Activated CD8-positive, alpha-beta T cell treated with anti-CD3 and anti-CD28 coated beads for 36 hours (primary cell): ENCODE results near the gene VSTM4. TPM values are rescaled to one million over a fixed set of nuclear protein-coding genes. Genes with fewer than 3 reads are reported as not detected.

ENCODE experiments used
- ATAC-seq: fragments of 200-7000 bp; cut with Tn5 transposase; one replicate; pipeline ENCODE4 v1.10.0; 2021; ENCODE audit warnings: mild to moderate bottlenecking, moderate library complexity
- CTCF ChIA-PET: fragments of 350-600 bp; sonication (Branson Sonifier 250); formaldehyde crosslinking; loops from one replicate; lab custom pipeline; 2021; ENCODE audit warnings: antibody characterized with exemption; lab: Charles Lee
- POLR2A ChIA-PET: fragments of 350-600 bp; sonication (Branson Sonifier 250); formaldehyde crosslinking; loops from one replicate; lab custom pipeline; 2021; ENCODE audit warnings: antibody characterized with exemption; lab: Charles Lee
- DNase-seq: peaks from one replicate; pipeline ENCODE4 v3.0.0-alpha.2; 2020
- H3K27ac Mint-ChIP-seq: one replicate; pipeline ENCODE4 v1.8.0; 2021; ENCODE audit warnings: mild to moderate bottlenecking, mixed read lengths
- H3K27me3 Mint-ChIP-seq: one replicate; pipeline ENCODE4 v1.8.0; 2021; ENCODE audit warnings: mixed read lengths
- H3K36me3 Mint-ChIP-seq: one replicate; pipeline ENCODE4 v1.8.0; 2021; ENCODE audit warnings: low read depth, mixed read lengths
- H3K4me1 Mint-ChIP-seq: one replicate; pipeline ENCODE4 v1.8.0; 2021; ENCODE audit warnings: low read depth, mixed read lengths
- H3K4me3 Mint-ChIP-seq: one replicate; pipeline ENCODE4 v1.8.0; 2021; ENCODE audit warnings: mild to moderate bottlenecking, moderate library complexity, mixed read lengths
- H3K9me3 Mint-ChIP-seq: one replicate; pipeline ENCODE4 v1.8.0; 2021; ENCODE audit warnings: mixed read lengths
- intact Hi-C: fragments of 100-400 bp; cut with micrococcal nuclease; formaldehyde crosslinking; loops from one replicate; pipeline ENCODE4 v1.10.0; 2022
- total RNA-seq, 2 experiments: library from RNA; stranded (reverse); gene quantifications; one replicate each; pipeline ENCODE4 v1.2.3, GENCODE V29; 2021
- TF ChIP-seq, protein P1 (sequence below): fragments of 200-600 bp; IDR thresholded peaks from one replicate; pipeline ENCODE4 v1.8.0; 2022; ENCODE audit warnings: antibody characterized with exemption, mild to moderate bottlenecking

The VSTM4 gene
- total RNA-seq, 2 experiments from 2014 or later = 0.04 to 0.09 TPM

DNA sequence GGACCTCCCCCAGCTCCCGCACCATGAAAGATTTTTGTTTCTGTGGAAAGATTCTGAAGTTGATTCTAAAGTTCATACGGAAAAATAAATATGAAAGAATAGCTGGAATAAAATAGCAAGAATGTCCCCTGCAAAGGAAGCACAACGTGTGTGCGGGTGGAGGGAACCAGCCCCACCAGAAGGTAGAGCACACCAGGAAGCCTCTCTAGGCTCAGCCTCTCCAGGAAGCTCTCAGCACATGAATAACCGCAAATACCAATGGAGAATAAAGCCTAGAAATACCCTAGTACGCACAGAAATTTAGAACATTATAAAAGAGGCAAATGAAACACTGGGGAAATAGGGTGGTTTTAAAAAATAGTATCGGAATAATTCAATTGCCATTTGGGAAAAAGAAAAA lies 43.1 kb upstream of the VSTM4 start:
- Mint-ChIP-seq H3K9me3 (no peaks in the 10 kb centered on the region), H3K4me3 (no peak overlapping the region), H3K27ac (no peak overlapping the region), H3K4me1 (peaks cover 2% of the 10 kb centered on the region), H3K27me3 (peaks cover 5% of the 10 kb centered on the region), H3K36me3 (no peaks in the 10 kb centered on the region)
- DNase-seq (no peak), ATAC-seq (no peak)
- ChIA-PET CTCF (no interaction called here), POLR2A (no interaction called here)
- TF ChIP-seq, protein P1, sequence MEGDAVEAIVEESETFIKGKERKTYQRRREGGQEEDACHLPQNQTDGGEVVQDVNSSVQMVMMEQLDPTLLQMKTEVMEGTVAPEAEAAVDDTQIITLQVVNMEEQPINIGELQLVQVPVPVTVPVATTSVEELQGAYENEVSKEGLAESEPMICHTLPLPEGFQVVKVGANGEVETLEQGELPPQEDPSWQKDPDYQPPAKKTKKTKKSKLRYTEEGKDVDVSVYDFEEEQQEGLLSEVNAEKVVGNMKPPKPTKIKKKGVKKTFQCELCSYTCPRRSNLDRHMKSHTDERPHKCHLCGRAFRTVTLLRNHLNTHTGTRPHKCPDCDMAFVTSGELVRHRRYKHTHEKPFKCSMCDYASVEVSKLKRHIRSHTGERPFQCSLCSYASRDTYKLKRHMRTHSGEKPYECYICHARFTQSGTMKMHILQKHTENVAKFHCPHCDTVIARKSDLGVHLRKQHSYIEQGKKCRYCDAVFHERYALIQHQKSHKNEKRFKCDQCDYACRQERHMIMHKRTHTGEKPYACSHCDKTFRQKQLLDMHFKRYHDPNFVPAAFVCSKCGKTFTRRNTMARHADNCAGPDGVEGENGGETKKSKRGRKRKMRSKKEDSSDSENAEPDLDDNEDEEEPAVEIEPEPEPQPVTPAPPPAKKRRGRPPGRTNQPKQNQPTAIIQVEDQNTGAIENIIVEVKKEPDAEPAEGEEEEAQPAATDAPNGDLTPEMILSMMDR = no peak
- intact Hi-C loops = no loop called here

DNA sequence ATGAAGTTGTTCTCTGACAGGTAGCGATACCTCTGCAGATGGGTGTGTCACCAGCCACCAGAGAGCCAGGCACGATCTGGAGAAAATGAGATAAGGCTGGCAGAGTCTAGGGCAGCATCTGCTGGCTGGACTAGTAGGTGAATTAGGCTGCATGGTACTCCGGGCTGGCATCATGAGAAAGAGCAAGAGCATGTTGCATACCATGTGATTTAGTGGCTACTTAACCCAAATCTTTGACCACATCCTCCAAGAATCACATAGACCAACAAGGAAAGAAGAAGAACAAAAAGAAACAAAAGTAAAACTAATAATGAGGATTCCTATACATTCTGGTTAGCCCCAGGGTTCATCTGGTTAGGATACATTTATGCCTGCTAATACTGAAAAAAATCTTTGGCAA lies 41.9 kb upstream of the VSTM4 start:
- Mint-ChIP-seq H3K27ac (no peak overlapping the region), H3K27me3 (peaks cover 7% of the 10 kb centered on the region), H3K36me3 (no peaks in the 10 kb centered on the region), H3K4me1 (peaks cover 2% of the 10 kb centered on the region), H3K9me3 (no peaks in the 10 kb centered on the region), H3K4me3 (no peak overlapping the region)
- CTCF ChIA-PET = no interaction called here
- ATAC-seq = no peak
- POLR2A ChIA-PET = no interaction called here
- intact Hi-C loops = no loop called here
- DNase-seq = no peak
- TF ChIP-seq, protein P1 = no peak

DNA sequence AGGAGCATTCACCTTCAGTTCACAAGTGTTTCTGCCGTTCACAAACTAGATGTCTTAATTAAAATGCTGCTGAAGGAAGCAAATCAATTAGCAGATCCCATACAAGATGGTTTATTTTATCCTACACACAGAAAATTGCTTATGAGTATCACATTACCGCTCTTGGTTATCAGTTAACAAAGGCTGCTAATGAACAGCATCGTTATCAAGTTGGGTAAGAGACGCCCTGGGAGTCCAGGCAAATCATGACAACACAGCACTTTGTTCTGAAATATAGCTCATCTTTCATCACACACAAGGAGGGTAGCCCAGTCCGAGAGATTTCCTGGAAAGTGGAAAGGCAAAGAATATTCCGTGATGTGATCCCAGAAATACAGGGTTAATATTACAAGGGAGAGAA lies 39.3 kb upstream of the VSTM4 start:
- peaks cover 2% of the 10 kb centered on the region for H3K4me1 Mint-ChIP-seq

DNA sequence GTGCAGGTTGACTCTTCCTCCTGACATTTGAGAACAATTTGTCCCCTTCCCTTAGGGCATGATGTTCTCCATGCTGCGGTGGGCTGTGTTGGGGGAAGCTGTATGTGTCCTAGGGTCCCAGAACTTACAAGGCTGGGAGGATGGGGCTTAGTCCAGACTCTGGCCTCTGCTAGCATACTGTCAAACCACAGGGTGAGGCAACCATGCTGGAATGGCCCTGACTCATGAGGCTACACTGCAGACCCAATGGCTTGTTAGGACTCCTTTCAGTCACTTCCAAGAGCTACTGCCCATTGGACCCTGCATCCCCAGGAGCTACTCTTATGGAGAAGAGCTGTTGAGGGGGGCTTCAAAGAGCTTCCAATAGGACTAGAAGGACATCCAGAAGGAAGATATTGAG lies 38.6 kb upstream of the VSTM4 start:
- intact Hi-C loops = no loop called here
- no peaks in the 10 kb centered on the region for H3K9me3 Mint-ChIP-seq
- H3K4me3 Mint-ChIP-seq = no peak overlapping the region
- TF ChIP-seq, protein P1 = no peak
- H3K4me1 Mint-ChIP-seq = peaks cover 2% of the 10 kb centered on the region
- ChIA-PET POLR2A (no interaction called here), CTCF (no interaction called here)
- H3K36me3 Mint-ChIP-seq = no peaks in the 10 kb centered on the region
- ATAC-seq (no peak), DNase-seq (no peak)
- peaks cover 7% of the 10 kb centered on the region for H3K27me3 Mint-ChIP-seq
- no peak overlapping the region for H3K27ac Mint-ChIP-seq

More for the DNA sequence above, 39.3 kb upstream of the VSTM4 start:
- TF ChIP-seq, protein P1 = no peak
- no peaks in the 10 kb centered on the region for H3K36me3 Mint-ChIP-seq
- no peak for ATAC-seq
- ChIA-PET CTCF (no interaction called here), POLR2A (no interaction called here)
- H3K27ac Mint-ChIP-seq = no peak overlapping the region
- H3K4me3 Mint-ChIP-seq = no peak overlapping the region
- DNase-seq = no peak
- intact Hi-C loops = no loop called here
- no peaks in the 10 kb centered on the region for H3K9me3 Mint-ChIP-seq
- H3K27me3 Mint-ChIP-seq = peaks cover 7% of the 10 kb centered on the region

DNA sequence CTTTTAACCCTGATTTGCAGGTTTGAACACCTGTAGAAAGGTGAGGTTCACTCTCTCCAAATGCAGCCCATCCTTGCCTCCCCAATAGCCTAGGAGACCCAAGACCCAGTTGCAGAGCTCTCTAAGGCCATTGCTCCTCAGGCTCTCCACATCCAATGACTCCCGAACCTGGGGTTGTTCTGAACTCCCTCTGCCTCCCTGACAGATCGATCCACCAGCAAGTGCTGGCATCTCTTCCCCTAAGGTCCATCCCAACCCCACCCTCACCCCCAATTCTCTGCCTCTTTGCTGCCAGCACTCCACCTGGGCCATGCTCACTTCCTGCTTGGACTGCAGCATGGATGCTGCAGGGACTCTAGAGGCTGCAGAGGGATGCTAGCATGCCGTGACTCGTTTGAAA lies 37.8 kb upstream of the VSTM4 start:
- no peak for ATAC-seq
- intact Hi-C loops = no loop called here
- TF ChIP-seq, protein P1 = no peak
- POLR2A ChIA-PET = no interaction called here
- CTCF ChIA-PET = no interaction called here
- no peak for DNase-seq
- Mint-ChIP-seq H3K36me3 (no peaks in the 10 kb centered on the region), H3K27ac (no peak overlapping the region), H3K9me3 (peaks cover 3% of the 10 kb centered on the region), H3K27me3 (peaks cover 5% of the 10 kb centered on the region), H3K4me3 (no peak overlapping the region), H3K4me1 (peaks cover 2% of the 10 kb centered on the region)
